Measurements from ENCODE around the gene EHBP1L1. TPM values are rescaled to one million over a fixed set of nuclear protein-coding genes. Genes with fewer than 3 reads are reported as not detected.
A peak's percentile ranks its signal among the peaks of the same experiment; 100 is the strongest.

Gene EHBP1L1
- total and polyA plus RNA-seq, 2 donors (not counting 1 experiment from before 2014, with no cell fraction given): 12.8 to 53.5 TPM

DNA sequence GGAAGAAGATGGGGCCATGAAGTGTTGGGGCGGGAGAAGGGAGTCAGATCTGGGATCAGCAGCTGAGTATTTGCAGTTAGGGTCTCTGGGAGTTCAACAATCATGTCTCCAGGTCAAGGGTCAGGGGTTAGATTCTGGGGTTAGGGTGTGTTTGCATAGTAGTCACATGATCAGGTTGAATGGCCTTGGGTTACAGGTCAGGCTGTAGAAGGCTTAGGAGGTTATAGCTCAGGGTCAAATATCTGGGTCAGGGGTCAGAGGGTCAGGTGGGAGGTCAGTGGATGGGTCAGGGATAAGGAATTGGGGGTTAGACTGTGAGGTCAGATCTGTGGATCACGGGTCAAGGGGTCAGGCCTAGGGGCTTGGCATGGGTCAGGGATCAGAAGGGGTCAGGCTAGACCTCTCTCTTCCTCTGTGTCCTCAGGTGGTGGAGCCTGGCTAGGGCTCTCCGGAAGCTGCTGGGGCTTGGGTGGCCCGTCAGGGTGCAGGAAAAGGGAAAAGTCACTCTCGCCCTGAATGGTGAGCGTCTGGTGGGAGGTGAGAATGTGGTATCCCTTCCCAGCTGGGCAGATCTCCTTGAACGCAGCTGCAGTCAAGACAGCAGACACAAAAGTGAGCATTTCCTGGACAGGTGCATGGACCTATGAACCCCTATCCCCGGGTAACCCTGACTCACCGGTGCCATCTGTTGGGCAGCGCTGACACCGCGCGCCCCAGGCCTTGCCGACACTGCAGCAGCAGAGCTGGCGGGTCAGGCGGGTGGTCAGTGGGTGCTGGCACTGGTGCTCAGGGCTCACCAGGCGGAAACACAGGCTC lies 24.1 kb upstream of the EHBP1L1 start:
- H4K20me1 ChIP-seq (ENCODE audit: control insufficient read depth, extremely low read depth, insufficient read depth, low read length): no peaks in the 10 kb centered on the region
- no peak overlapping the region for H3K9ac ChIP-seq (ENCODE audit: insufficient read depth, low read length)
- no peaks in the 10 kb centered on the region for H3K27me3 ChIP-seq (ENCODE audit: control insufficient read depth, insufficient read depth, low read length)
- DNase-seq (ENCODE audit: low read depth in 2 of 2): peak in 1 of 2 donors; percentile 23
- H3K4me2 ChIP-seq (ENCODE audit: extremely low read depth, insufficient read depth, low read length): no peak overlapping the region
- no peaks in the 10 kb centered on the region for H3K9me3 ChIP-seq (ENCODE audit: control insufficient read depth, insufficient read depth, low read depth, low read length)
- H3K4me3 ChIP-seq (replicated peaks in 1 of 4; ENCODE audit: control extremely low read depth in 1 of 4, insufficient read depth in 1 of 4, low read depth in 3 of 4, low read length in 4 of 4): no peak overlapping the region
- H3K79me2 ChIP-seq (ENCODE audit: control insufficient read depth, insufficient read depth, low read length): peaks cover 8% of the 10 kb centered on the region
- no peak overlapping the region for H2AFZ ChIP-seq (ENCODE audit: low read length)
- H3K4me1 ChIP-seq (ENCODE audit: control insufficient read depth, extremely low read depth, insufficient read depth, low read length): peaks cover 21% of the 10 kb centered on the region
- no peak for TF ChIP-seq EZH2 (IDR thresholded peaks at IDR 0.05; ENCODE audit: low read length, missing control alignments)
- TF ChIP-seq, protein P1, sequence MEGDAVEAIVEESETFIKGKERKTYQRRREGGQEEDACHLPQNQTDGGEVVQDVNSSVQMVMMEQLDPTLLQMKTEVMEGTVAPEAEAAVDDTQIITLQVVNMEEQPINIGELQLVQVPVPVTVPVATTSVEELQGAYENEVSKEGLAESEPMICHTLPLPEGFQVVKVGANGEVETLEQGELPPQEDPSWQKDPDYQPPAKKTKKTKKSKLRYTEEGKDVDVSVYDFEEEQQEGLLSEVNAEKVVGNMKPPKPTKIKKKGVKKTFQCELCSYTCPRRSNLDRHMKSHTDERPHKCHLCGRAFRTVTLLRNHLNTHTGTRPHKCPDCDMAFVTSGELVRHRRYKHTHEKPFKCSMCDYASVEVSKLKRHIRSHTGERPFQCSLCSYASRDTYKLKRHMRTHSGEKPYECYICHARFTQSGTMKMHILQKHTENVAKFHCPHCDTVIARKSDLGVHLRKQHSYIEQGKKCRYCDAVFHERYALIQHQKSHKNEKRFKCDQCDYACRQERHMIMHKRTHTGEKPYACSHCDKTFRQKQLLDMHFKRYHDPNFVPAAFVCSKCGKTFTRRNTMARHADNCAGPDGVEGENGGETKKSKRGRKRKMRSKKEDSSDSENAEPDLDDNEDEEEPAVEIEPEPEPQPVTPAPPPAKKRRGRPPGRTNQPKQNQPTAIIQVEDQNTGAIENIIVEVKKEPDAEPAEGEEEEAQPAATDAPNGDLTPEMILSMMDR (conservative IDR thresholded peaks at IDR 0.05 in 1 of 2, IDR thresholded peaks at IDR 0.05 in 1 of 2; ENCODE audit: low read depth in 1 of 2, low read length in 2 of 2): peak; percentile 27 to 37
- H3K36me3 ChIP-seq (ENCODE audit: control insufficient read depth, insufficient read depth, low read length): peaks cover 13% of the 10 kb centered on the region
- H3K27ac ChIP-seq (ENCODE audit: insufficient read depth, low read length): no peak overlapping the region

DNA sequence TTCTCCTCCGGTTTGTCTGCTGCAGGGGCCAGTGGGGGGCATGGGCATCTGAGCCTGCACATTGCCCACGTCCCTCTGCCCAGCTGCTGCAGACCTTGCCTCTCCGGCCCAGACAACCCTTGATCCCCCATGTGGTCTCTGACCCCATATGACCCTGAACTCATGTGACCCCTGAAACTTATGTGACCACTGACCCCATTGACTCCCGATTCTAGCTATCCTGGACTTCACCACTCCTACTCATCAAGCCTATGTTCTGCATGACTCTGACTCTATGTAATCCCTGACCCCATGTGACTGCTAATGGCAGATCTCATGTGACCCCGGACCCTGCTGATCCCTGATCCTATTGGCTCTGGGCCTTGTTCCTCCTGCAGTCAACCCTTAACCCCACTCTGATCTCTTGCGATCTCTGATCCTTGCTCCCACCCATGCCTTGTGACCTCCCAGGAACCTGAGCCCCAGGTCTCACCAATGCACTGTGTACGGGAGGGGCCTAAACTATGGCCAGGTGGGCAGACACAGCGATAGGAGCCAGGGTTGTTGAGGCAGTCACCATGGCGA lies 23.4 kb upstream of the EHBP1L1 start:
- Histone ChIP-seq H3K4me1 (ENCODE audit: control insufficient read depth, extremely low read depth, insufficient read depth, low read length) (peaks cover 21% of the 10 kb centered on the region), H3K36me3 (ENCODE audit: control insufficient read depth, insufficient read depth, low read length) (peaks cover 12% of the 10 kb centered on the region), H3K79me2 (ENCODE audit: control insufficient read depth, insufficient read depth, low read length) (peaks cover 14% of the 10 kb centered on the region), H4K20me1 (ENCODE audit: control insufficient read depth, extremely low read depth, insufficient read depth, low read length) (no peaks in the 10 kb centered on the region), H3K9me3 (ENCODE audit: control insufficient read depth, insufficient read depth, low read depth, low read length) (no peaks in the 10 kb centered on the region), H3K4me3 (replicated peaks in 1 of 4; ENCODE audit: control extremely low read depth in 1 of 4, insufficient read depth in 1 of 4, low read depth in 3 of 4, low read length in 4 of 4) (no peak overlapping the region), H3K4me2 (ENCODE audit: extremely low read depth, insufficient read depth, low read length) (no peak overlapping the region), H3K9ac (ENCODE audit: insufficient read depth, low read length) (no peak overlapping the region), H2AFZ (ENCODE audit: low read length) (no peak overlapping the region), H3K27ac (ENCODE audit: insufficient read depth, low read length) (no peak overlapping the region), H3K27me3 (ENCODE audit: control insufficient read depth, insufficient read depth, low read length) (no peaks in the 10 kb centered on the region)
- no peak for TF ChIP-seq EZH2 (IDR thresholded peaks at IDR 0.05; ENCODE audit: low read length, missing control alignments)
- TF ChIP-seq, protein P1 (conservative IDR thresholded peaks at IDR 0.05 in 1 of 2, IDR thresholded peaks at IDR 0.05 in 1 of 2; ENCODE audit: low read depth in 1 of 2, low read length in 2 of 2): no peak
- no peak for DNase-seq (ENCODE audit: low read depth in 2 of 2)

DNA sequence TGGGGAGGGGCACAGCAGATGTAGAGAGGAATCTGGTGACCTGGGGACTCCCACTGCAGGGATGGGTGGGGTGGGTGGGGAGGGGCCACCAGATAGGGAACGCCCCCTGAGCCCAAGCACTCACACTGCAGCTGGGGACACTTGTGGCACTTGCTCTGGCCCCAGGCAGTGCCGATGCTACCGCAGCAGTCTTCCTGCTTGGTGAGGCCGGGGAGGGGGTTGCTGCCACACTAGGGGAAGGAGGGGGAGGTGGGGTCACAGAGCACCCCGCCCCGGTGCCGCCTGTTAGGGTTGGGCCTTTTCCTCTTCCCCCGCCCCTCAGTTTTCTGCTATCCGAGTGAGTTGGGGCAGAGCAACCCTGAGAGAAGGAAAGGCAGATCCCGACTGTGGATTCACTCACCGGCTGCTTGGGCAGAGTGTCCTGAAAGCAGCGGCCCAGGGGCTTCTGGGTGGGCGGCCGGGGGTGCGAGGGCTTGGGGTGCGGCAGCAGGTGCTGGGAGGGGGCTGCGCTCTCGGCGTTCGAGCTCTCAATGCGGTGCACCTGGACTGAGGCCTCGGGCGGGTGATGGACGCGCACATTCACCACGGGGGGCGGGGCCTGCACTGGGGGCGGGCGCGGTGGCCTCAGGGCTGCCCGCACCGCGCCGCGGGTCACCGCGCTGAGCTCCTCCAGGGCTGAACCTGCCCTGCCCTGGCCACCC lies 22.4 kb upstream of the EHBP1L1 start:
- Histone ChIP-seq H3K79me2 (ENCODE audit: control insufficient read depth, insufficient read depth, low read length) (peaks cover 15% of the 10 kb centered on the region), H3K27ac (ENCODE audit: insufficient read depth, low read length) (no peak overlapping the region), H3K9ac (ENCODE audit: insufficient read depth, low read length) (no peak overlapping the region), H4K20me1 (ENCODE audit: control insufficient read depth, extremely low read depth, insufficient read depth, low read length) (no peaks in the 10 kb centered on the region), H2AFZ (ENCODE audit: low read length) (no peak overlapping the region), H3K4me1 (ENCODE audit: control insufficient read depth, extremely low read depth, insufficient read depth, low read length) (peaks cover 21% of the 10 kb centered on the region), H3K4me3 (replicated peaks in 1 of 4; ENCODE audit: control extremely low read depth in 1 of 4, insufficient read depth in 1 of 4, low read depth in 3 of 4, low read length in 4 of 4) (no peak overlapping the region), H3K27me3 (ENCODE audit: control insufficient read depth, insufficient read depth, low read length) (no peaks in the 10 kb centered on the region), H3K36me3 (ENCODE audit: control insufficient read depth, insufficient read depth, low read length) (peaks cover 10% of the 10 kb centered on the region), H3K4me2 (ENCODE audit: extremely low read depth, insufficient read depth, low read length) (no peak overlapping the region), H3K9me3 (ENCODE audit: control insufficient read depth, insufficient read depth, low read depth, low read length) (no peaks in the 10 kb centered on the region)
- no peak for DNase-seq (ENCODE audit: low read depth in 2 of 2)
- TF ChIP-seq, protein P1 (conservative IDR thresholded peaks at IDR 0.05 in 1 of 2, IDR thresholded peaks at IDR 0.05 in 1 of 2; ENCODE audit: low read depth in 1 of 2, low read length in 2 of 2): no peak
- no peak for TF ChIP-seq EZH2 (IDR thresholded peaks at IDR 0.05; ENCODE audit: low read length, missing control alignments)

Data from fibroblast of lung (primary cell).